Neutrophil (primary cell): Measurements from ENCODE around the gene MLLT3.

Experiments used
- H3K27ac ChIP-seq: fragments of 200-600 bp; sonication (generic); 2 replicates; pipeline ENCODE4 v1.5.1; 2016; ENCODE audit warnings: mild to moderate bottlenecking, moderate library complexity
- H3K27me3 ChIP-seq: fragments of 200-600 bp; sonication (generic); 2 replicates; pipeline ENCODE4 v1.6.0; 2016; ENCODE audit warnings: mild to moderate bottlenecking
- H3K36me3 ChIP-seq: fragments of 200-600 bp; sonication (generic); 2 replicates; pipeline ENCODE4 v1.5.1; 2017
- H3K4me1 ChIP-seq, 2 experiments: fragments of 200-600 bp in 1 of 2; sonication (generic) in 1 of 2; 1 replicate in 1 of 2; 2 replicates in 1 of 2; pipeline versions ENCODE4 v1.5.1 to v1.6.1; 2013 to 2016; ENCODE audit warnings: low read depth in 1 of 2, low read length in 1 of 2, mild to moderate bottlenecking in 1 of 2, moderate library complexity in 1 of 2; ENCODE audit not compliant: control insufficient read depth in 1 of 2, insufficient read depth in 1 of 2
- H3K4me3 ChIP-seq, 2 experiments: fragments of 200-600 bp in 1 of 2; sonication (generic) in 1 of 2; 1 replicate in 1 of 2; 2 replicates in 1 of 2; pipeline ENCODE4 v1.5.1; 2013 to 2016; ENCODE audit warnings: low read depth in 1 of 2, low read length in 1 of 2, mild to moderate bottlenecking in 1 of 2, moderate library complexity in 1 of 2
- H3K9me3 ChIP-seq: fragments of 200-600 bp; sonication (generic); 2 replicates; pipeline ENCODE4 v1.5.1; 2016
- CTCF ChIP-seq: fragments of 200-600 bp; sonication (generic); IDR thresholded peaks from 2 replicates; pipeline ENCODE4 v1.5.1; 2016; ENCODE audit warnings: antibody characterized with exemption

MLLT3 gene

GRCh38 chr9:20557890-20558565 is 64.3 kb downstream of the MLLT3 start:
- no peak for TF ChIP-seq CTCF
- no peak overlapping the region for H3K27ac ChIP-seq
- H3K4me1 ChIP-seq: no peaks in the 10 kb centered on the region
- H3K27me3 ChIP-seq: no peaks in the 10 kb centered on the region
- no peaks in the 10 kb centered on the region for H3K36me3 ChIP-seq
- H3K4me3 ChIP-seq: no peak overlapping the region
- no peaks in the 10 kb centered on the region for H3K9me3 ChIP-seq

DNA sequence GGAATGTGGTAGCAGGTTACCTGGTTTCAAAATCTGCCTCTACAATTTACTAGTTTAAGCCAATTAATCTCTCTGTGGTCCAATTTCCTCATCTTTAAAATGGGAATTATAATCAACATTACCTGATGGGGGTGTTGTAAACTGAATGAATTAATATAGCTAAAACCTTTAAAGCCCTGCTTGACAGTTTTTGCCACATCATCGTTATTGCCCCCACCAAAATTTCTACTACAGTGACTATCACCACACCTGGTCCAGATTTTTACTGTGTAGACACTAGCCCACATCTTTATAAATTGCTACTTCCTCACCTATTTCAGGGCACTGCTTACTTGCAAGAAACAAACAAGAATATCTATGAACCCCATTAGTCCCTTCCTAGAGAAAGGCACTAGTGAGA is 65.0 kb downstream of the MLLT3 start:
- Histone ChIP-seq H3K27me3 (no peaks in the 10 kb centered on the region), H3K27ac (no peak overlapping the region), H3K4me1 (no peaks in the 10 kb centered on the region), H3K4me3 (no peak overlapping the region), H3K9me3 (no peaks in the 10 kb centered on the region), H3K36me3 (no peaks in the 10 kb centered on the region)
- no peak for TF ChIP-seq CTCF

- Histone ChIP-seq H3K27me3 (no peaks in the 10 kb centered on the region), H3K9me3 (no peaks in the 10 kb centered on the region), H3K4me3 (no peak overlapping the region), H3K27ac (no peak overlapping the region), H3K36me3 (no peaks in the 10 kb centered on the region), H3K4me1 (no peaks in the 10 kb centered on the region)
- no peak for TF ChIP-seq CTCF
Measured at GRCh38 chr9:20553558-20554149, 68.6 kb downstream of the MLLT3 start.

DNA sequence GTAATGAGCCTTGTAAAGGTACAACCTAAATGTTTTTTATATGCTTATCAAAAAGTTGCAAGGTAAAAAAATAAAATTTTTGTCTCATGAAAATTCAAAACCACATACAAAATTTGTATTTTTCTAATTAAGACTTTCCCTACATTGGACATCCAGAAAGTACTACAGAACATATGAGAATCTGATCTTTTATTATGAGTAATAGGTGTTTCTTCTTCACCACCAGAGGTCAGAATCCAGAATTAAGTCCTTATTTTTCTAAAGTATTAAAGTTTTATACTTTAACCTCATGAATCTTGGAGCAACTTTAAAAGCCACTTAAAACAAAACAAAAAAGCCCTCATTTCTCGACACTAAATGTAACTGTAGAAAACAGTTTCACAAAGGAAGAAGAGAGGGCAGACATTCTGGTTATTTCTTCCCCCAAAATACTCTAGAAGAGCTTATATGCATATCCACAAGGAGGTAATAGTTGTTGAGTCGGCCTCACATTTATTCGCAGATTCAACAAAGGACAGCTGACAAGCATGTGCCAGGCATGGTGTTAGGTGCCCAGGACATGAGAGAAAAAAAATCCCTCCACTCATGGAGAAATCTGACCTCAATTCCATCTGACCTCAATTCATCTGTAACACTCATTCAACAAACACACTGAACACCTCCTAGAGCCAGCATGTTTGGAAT is 69.3 kb downstream of the MLLT3 start:
- TF ChIP-seq CTCF: no peak
- Histone ChIP-seq H3K4me1 (no peaks in the 10 kb centered on the region), H3K27me3 (no peaks in the 10 kb centered on the region), H3K4me3 (no peak overlapping the region), H3K9me3 (no peaks in the 10 kb centered on the region), H3K27ac (no peak overlapping the region), H3K36me3 (no peaks in the 10 kb centered on the region)

DNA sequence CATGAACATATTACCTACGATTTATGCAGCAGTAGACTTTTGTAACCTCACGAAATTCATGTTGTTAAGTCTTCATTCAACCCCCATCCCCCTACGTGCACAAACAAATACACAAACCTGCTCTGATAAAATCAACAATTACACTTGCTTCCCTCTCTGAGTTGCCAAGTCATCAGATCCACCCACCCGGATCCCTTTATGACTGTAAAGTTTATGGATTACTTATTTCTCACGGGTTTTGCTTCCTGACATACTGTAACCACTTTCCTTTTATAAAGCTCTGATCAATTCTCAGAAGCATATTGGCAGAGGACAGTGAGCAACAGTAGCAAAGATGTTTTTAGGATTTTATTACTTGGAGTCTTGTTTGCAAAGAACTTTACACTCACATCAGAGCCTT is 70.5 kb downstream of the MLLT3 start:
- Histone ChIP-seq H3K27me3 (no peaks in the 10 kb centered on the region), H3K36me3 (no peaks in the 10 kb centered on the region), H3K27ac (no peak overlapping the region), H3K4me3 (no peak overlapping the region), H3K9me3 (no peaks in the 10 kb centered on the region), H3K4me1 (no peaks in the 10 kb centered on the region)
- TF ChIP-seq CTCF: no peak
